ENCODE results near the gene HAUS3.

The HAUS3 gene, protein sequence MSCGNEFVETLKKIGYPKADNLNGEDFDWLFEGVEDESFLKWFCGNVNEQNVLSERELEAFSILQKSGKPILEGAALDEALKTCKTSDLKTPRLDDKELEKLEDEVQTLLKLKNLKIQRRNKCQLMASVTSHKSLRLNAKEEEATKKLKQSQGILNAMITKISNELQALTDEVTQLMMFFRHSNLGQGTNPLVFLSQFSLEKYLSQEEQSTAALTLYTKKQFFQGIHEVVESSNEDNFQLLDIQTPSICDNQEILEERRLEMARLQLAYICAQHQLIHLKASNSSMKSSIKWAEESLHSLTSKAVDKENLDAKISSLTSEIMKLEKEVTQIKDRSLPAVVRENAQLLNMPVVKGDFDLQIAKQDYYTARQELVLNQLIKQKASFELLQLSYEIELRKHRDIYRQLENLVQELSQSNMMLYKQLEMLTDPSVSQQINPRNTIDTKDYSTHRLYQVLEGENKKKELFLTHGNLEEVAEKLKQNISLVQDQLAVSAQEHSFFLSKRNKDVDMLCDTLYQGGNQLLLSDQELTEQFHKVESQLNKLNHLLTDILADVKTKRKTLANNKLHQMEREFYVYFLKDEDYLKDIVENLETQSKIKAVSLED

DNA sequence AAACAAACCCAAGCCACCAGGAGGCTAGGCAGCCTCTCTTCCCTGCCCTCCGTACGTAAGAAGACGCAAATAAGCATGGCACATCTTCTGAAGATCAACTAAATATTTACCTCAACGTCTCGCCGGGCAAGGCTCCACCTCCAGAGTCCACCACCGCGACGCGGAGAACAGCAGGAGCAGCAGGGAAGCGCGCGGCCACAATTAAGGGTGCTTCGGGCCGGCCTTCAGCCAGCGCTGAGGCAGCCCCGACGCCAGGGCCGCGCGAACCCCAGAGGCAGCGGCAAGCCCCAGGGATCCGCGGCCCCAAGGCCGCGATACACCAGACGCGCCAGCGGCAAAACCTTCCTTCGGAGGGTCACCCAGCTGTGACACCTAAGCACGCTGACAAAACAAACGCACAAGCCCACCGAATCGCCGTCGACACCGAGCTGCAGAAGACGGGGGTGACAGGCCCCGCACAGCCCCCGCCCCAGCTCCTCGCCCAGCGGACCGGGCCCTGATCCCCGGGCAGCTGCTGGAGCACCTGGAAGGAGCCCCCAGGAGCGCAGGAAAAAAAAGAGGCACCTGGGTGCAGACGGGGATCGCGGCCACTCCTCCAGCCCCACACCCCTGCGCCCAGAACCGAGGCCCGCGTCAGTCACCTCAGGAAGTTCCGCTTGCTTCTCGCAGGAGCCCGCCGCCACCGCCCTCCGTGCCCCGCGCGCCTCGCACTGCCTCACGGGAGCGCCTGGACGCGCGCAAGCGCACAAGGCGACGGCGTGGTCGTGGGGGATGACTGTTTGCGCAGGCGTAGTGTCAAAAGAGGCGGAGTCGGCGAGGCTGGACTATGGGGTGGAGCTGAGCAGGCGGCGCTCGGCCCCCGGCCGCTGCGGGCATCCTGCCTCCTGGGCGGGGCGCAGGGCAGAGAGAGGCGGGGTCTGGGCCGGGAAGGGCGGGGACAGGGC is at the start of gene HAUS3, which contains the start of gene POLN:
Gene HAUS3 (minus strand): TSS at position 712 of the 944 bp plus-strand sequence. CDS start 1,175 bp downstream, outside the sequence.
Gene POLN (minus strand): TSS at position 712 of the 944 bp plus-strand sequence. CDS start 12,890 bp downstream, outside the sequence.
- DNase-seq (ENCODE audit: low read depth), result peak; percentile 78

GRCh38 chr4:2290974-2291704 is 49.2 kb upstream of the HAUS3 start:
- no peak for DNase-seq (ENCODE audit: low read depth)

- no peak for DNase-seq (ENCODE audit: low read depth)
Observed at GRCh38 chr4:2290488-2290887, 48.6 kb upstream of the HAUS3 start.

- DNase-seq (ENCODE audit: low read depth), result no peak
Observed at GRCh38 chr4:2289955-2290333, 48.0 kb upstream of the HAUS3 start.

- no peak for DNase-seq (ENCODE audit: low read depth)
Observed at GRCh38 chr4:2289311-2289954, 47.5 kb upstream of the HAUS3 start.

DNA sequence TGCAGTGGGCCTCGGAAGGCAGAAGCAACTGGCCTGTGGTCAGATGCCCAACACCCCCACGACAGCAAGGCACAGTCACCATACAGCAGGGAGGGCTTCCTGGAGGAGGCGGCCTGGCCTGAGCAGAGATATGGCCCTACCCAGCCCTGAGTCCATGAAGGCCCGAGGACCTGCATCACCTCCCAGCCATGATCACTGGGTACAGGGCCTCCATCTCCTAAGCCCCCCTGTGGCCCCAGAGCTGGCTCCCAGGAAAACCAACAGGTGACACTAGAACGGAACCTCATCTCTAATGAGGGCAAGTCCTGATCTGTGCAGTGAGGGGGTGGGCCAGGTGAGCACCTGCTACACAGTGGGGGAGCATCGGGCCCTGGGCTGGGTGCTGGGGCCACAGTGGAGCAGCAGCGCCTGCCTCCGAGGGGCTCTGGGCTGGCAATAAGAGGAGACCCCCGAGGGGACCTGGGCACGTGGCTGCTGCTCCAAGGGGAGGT is 46.2 kb upstream of the HAUS3 start:
- no peak for DNase-seq (ENCODE audit: low read depth)

DNA sequence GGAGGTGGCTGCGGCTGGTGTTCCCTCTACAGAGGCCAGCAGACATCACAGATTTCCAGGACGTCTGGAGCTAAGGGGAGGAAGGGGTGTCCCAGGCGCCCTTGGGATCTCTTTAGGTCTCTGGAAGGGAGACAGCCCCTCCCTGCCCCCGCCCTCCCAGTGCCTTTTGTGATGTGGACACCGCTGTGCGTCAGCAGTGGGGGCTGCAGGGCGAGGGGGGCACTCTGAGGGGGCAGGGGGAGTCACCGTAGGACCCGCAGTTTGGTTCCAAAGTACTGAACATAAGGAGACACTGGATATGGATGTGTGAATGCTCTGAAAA is 45.6 kb upstream of the HAUS3 start:
- no peak for DNase-seq (ENCODE audit: low read depth)

DNA sequence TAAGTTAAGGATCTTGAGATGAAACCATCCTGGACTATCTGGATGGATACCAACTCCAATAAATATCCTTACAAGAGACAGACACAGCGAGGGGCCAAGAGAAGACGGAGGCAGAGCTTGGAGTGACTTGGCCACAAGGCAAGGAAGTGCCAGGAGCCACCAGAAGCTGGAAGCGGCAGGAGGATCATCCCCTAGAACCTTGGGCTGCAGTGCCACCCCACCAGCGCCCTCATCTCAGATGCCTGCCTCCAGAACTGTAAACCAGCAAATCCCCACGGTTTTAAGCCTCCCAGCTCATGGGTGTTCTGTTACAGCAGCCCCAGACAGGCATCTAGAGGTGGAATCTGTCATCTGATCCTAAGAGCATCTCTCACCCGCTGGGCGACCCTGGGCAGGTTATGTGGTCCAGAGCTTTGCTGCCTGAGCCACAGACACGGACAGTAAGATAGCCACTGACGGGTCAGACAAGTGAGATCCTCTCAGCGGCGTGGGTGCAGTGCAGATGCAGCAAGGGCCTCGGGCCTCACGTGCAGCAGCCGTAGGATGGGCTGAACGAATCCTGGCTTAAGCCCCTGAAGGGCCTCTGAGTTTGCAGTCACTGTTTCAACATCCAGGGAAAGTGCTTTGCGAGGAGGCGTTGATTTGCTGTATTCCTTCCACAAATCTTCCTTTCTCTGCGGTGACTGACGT is 45.1 kb upstream of the HAUS3 start:
- DNase-seq (ENCODE audit: low read depth), result no peak

DNA sequence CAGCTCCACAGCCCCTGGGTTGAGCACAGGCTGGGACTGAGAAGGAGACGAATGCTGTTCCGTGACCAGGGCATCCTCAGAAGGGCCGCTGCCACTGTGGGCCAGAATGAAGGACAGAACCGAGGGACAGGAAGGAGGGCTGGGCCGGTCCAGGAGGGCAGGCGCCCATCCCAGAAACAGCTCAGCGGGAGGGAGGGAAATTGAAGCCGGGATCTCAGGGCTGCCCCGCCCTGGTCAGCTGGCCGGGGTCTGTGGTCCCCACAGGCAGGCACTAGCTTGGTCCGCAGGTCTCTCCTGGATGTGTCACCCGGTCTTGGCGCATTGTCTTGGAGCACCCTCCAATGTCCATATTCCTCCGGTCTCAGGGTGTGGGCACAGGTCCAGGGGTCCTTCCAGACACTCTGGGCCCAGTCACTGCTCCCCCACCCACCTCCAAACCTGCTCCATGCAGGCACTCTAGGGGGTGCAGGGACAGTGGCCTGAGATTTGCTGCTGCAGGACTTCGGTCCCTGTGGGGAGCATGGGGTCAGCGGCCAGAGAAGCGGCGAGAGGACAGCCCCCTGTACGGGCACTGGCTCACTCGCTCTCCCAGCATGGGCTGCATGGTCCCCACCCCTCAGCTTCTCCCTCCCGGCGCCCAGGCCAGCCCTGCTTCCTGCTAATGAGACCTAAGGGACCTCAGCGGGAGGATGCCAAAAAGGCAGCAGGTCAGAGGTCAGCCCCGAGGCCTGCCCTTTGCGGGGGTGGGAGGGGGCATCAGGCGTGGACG is 43.9 kb upstream of the HAUS3 start:
- no peak for DNase-seq (ENCODE audit: low read depth)

DNA sequence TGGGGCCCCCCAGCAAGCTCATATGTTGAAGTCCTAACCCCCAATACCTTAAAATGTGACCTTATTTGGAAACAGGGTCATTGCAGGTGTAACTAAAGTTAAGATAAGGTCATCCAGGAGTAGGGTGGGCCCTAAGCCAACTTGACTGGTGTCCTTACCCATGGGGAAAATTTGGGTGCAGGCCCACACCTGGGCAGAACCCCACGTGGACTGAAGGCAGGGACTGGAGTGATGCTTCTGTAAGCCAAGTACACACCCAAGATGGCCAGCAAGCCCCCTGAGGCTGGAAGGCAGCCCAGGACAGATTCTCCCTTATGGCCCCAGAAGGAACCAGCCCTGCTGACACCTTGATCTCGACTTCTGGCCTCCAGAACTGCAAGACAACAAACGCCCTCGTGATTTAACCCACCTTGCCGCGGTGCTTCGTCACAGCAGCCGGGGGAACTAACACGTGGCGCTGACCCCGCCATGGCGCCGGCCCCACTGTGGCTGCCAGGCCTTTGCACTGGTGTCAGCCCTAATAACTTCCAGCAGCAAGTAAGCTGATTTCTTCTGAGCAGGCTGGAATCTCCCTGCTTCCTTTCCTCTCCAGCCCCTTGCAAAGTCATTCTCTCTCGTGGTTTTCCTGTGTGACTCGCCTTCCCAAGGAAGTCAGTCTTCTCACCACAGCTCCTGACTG is 43.2 kb upstream of the HAUS3 start:
- no peak for DNase-seq (ENCODE audit: low read depth)

DNA sequence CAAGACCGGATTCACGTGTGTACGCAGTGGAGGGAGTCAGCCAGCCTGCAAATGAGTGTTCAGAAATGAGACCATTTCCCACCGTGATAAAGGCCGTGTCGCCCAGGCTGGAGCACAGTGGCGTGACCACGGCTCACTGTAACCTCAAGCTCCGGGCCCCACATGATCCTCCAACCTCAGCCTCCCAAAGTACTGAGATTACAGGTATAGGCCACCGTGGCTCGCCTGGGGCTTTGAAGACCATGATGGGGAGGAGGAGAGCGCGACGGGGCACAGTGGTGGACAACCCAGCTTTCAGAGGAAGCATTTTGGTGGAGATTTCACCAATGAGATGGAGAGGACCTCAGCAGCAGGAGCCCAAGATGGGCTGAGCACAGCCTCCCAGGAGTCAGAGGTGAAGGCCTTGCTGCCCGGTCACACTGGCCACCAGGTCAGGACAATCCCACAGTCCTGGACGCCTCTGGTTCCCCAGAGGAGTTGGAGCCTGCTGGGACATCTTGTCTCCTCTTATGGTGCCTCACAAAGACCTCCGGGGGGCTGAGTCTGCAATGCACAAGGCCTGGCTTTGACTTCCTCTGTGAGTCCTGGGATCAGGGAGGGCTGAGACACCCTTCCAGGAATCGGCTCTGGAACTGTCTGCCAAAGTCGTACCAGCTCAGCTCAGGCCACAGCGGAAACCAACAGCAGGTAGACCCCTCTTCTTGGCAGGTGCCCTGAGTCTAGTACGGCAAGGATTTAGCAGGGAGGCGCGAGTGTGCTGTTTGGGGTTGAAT is 42.4 kb upstream of the HAUS3 start:
- no peak for DNase-seq (ENCODE audit: low read depth)

DNA sequence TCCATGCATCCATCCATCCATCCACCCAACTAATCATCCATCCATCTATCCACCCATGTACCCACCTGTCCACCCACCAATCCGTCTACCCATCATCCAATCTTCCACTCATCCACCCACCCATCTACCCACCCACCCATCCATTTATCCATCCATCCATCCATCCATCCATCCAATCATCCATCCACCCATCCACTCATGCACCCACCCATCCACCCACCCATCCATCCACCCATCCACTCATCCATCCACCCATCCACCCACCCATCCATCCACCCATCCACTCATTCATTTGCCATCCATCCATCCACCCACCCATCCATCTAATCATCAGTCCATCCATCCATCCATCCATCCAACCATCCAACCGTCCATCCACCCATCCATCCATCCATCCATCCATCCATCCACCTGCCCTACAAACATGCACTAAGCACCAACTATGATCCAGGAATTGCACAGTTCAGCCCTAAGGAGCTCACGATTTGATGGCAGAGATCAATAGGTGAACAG is 41.3 kb upstream of the HAUS3 start:
- no peak for DNase-seq (ENCODE audit: low read depth)

DNA sequence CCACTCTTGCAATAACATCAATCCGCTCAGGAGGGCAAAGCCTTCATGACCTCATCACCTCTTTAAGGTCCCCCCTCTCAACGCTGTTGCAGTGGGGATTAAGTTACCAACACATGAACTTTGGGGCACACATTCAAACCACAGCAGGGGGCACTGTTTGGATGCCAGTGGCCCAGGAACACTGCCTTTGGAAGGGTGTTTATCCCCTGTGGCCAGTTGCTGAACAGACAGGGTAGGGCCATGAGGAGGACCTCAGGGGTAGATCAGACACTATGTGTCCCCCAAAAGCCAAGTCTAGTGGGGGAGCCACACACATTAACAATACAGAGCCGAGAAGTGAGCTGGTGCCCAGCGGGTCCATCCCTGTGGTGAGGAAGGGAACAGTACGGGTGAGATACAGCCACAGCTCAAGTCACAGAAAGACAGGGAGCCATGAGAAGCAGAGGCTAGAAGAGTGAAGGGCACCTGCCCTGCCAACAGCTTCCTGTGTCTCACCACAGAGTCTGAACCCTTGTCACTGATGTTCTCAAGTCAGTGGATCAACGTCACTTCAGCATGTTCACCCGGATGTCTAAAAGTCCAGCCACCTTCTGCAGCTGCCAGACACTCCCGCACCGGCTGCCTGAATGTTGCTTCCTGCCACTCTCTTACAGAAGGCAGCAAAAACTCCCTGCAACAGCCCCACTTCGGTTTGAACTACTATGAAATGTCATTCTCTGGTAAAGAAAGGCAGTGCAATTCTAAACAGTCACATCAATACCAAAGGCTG is 39.8 kb upstream of the HAUS3 start:
- DNase-seq (ENCODE audit: low read depth), result no peak

GRCh38 chr4:2280531-2281300 is 38.8 kb upstream of the HAUS3 start:
- no peak for DNase-seq (ENCODE audit: low read depth)

GRCh38 chr4:2277956-2278355 is 36.0 kb upstream of the HAUS3 start:
- DNase-seq (ENCODE audit: low read depth), result no peak

GRCh38 chr4:2276581-2277325 is 34.8 kb upstream of the HAUS3 start:
- DNase-seq (ENCODE audit: low read depth), result no peak

All from GM04503 (cell line).